GM23248 (cell line): ENCODE results near the gene PRKD3. TPM values are rescaled to one million over a fixed set of nuclear protein-coding genes. Genes with fewer than 3 reads are reported as not detected.

Source experiments
- DNase-seq: peaks from one replicate; pipeline ENCODE4 v3.0.0-alpha.2; 2015
- H2AFZ ChIP-seq: fragments of 200-600 bp; sonication (generic); 2 replicates; pipeline ENCODE4 v1.6.1; 2016; ENCODE audit warnings: antibody characterized with exemption
- H3F3A ChIP-seq: fragments of 200-600 bp; sonication (generic); 2 replicates; pipeline ENCODE4 v1.6.1; 2016; ENCODE audit warnings: mild to moderate bottlenecking, antibody characterized with exemption, mixed run types; ENCODE audit not compliant: insufficient read depth
- H3K27ac ChIP-seq: fragments of 200-600 bp; sonication (generic); 2 replicates; pipeline ENCODE4 v1.5.1; 2016; ENCODE audit warnings: mild to moderate bottlenecking
- H3K27me3 ChIP-seq: fragments of 200-600 bp; sonication (generic); replicated peaks from 2 replicates; pipeline ENCODE4 v1.6.1; 2016; ENCODE audit warnings: mild to moderate bottlenecking; ENCODE audit not compliant: insufficient read depth
- H3K36me3 ChIP-seq: fragments of 200-600 bp; sonication (generic); 2 replicates; pipeline ENCODE4 v1.6.1; 2016; ENCODE audit warnings: low read depth, mild to moderate bottlenecking
- H3K4me1 ChIP-seq: fragments of 200-600 bp; sonication (generic); 2 replicates; pipeline ENCODE4 v1.6.1; 2016; ENCODE audit warnings: mild to moderate bottlenecking; ENCODE audit not compliant: insufficient read depth
- H3K4me2 ChIP-seq: fragments of 200-600 bp; sonication (generic); one replicate; pipeline ENCODE4 v1.6.1; 2016; ENCODE audit warnings: mild to moderate bottlenecking; ENCODE audit not compliant: unreplicated experiment
- H3K4me3 ChIP-seq: fragments of 200-600 bp; sonication (generic); 2 replicates; pipeline ENCODE4 v1.5.1; 2016; ENCODE audit warnings: mild to moderate bottlenecking
- H3K79me2 ChIP-seq: fragments of 200-600 bp; sonication (generic); 2 replicates; pipeline ENCODE4 v1.6.1; 2016; ENCODE audit warnings: mild to moderate bottlenecking; ENCODE audit not compliant: insufficient read depth
- H3K9ac ChIP-seq: fragments of 200-600 bp; sonication (generic); 2 replicates; pipeline ENCODE4 v1.6.1; 2016; ENCODE audit warnings: mild to moderate bottlenecking
- H3K9me2 ChIP-seq: fragments of 200-600 bp; sonication (generic); 2 replicates; pipeline ENCODE4 v1.6.1; 2016; ENCODE audit warnings: mixed run types, mild to moderate bottlenecking, moderate library complexity; ENCODE audit not compliant: insufficient read depth
- H3K9me3 ChIP-seq: fragments of 200-600 bp; sonication (generic); one replicate; pipeline ENCODE4 v1.6.1; 2017; ENCODE audit warnings: low read depth
- H4K20me1 ChIP-seq: fragments of 200-600 bp; sonication (generic); 2 replicates; pipeline ENCODE4 v1.6.0; 2016; ENCODE audit not compliant: insufficient read depth
- EZH2 ChIP-seq: fragments of 200-600 bp; sonication (generic); IDR thresholded peaks from 2 replicates; pipeline ENCODE4 v1.6.1; 2018; ENCODE audit warnings: antibody characterized with exemption, mild to moderate bottlenecking; ENCODE audit not compliant: insufficient read depth, poor library complexity, severe bottlenecking
- EZH2phosphoT487 ChIP-seq: fragments of 200-600 bp; sonication (generic); IDR thresholded peaks from 2 replicates; pipeline ENCODE4 v1.6.1; 2018; ENCODE audit warnings: antibody characterized with exemption, moderate library complexity, mild to moderate bottlenecking, low read depth; ENCODE audit not compliant: insufficient read depth
- WGBS, 2 experiments: methylation state at CpG; one replicate each; pipeline ENCODE4 v1.1.6; 2015 to 2017; ENCODE audit warnings: low lambda C conversion rate in 2 of 2, low coverage in 1 of 2; ENCODE audit errors: missing lambda C conversion rate in 2 of 2; 5-methylcytosine and 5-hydroxymethylcytosine counted together
- in situ Hi-C: fragments of 300-500 bp; cut with MboI; formaldehyde crosslinking; loops from 2 replicates; pipeline ENCODE4 v1.15.0; 2020
- polyA plus RNA-seq: library from polyadenylated mRNA; unstranded; fragments of >200 nt; fragmentation: Nextera tagmentation; extraction: Ambion mirVana; gene quantifications from 2 replicates; pipeline ENCODE4 v1.2.1, GENCODE V29; 2016
- total RNA-seq: library from RNA; depleted of rRNA; stranded (reverse); fragments of >200 nt; shearing (Covaris generic); gene quantifications from 2 replicates; pipeline ENCODE4 v1.2.3, GENCODE V29; 2014

PRKD3 gene
- total and polyA plus RNA-seq, 2 experiments from 2014 or later, result 19.7 to 74.0 TPM

DNA sequence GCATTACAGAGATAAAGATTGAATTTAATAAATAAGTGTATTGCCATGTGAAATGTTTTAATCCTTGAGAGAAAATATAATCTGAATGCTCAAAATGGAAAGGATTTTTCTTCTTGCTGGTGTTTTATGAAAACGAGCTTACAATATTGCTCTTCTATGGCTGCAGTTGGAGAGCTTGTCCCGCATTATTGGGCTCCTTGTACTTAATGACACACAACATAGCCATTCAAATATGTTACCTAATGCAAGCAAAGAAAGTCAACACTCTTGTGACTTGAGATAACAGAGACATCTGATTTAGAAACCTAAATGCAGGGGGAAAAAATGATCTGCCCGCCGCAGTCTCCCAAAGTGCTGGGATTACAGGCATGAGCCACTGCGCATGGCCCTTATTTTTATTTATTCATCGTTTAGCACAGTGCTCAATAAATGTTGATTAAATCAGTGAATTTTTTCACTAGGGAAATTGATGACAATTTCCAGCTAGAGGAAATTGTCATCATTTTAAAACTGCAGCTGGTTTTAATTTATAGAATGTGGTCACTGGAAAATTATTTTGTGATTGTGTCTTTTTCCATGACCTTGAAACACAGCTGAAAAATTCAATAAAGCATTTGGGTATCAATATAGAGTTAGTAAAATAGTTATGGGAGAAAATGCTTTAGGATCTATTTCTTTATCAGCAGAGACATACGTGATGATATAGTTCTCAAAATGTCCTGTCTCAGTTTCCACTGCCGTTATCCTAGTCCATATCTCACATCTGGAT, 2.4 kb upstream of the PRKD3 start:
- Histone ChIP-seq H3K36me3 (no peaks in the 10 kb centered on the region), H3K27me3 (no peaks in the 10 kb centered on the region), H3F3A (peaks cover 28% of the 10 kb centered on the region; the same call in 1 of the 2 replicates), H3K79me2 (peaks cover 22% of the 10 kb centered on the region), H3K4me3 (peak overlapping the region; percentile 85), H2AFZ (peak overlapping the region; percentile 93), H3K27ac (peak overlapping the region; percentile 77), H4K20me1 (no peaks in the 10 kb centered on the region), H3K9ac (peak overlapping the region; percentile 90), H3K4me2 (peak overlapping the region; percentile 83), H3K9me2 (no peaks in the 10 kb centered on the region), H3K4me1 (peaks cover 20% of the 10 kb centered on the region), H3K9me3 (no peaks in the 10 kb centered on the region)
- TF ChIP-seq EZH2 (no peak), EZH2phosphoT487 (no peak)
- in situ Hi-C loops, result no loop called here
- DNase-seq, result peak; percentile 40
- WGBS, 2 experiments, result 43 to 49% methylated on average over 8 of the region's 8 CpGs

DNA sequence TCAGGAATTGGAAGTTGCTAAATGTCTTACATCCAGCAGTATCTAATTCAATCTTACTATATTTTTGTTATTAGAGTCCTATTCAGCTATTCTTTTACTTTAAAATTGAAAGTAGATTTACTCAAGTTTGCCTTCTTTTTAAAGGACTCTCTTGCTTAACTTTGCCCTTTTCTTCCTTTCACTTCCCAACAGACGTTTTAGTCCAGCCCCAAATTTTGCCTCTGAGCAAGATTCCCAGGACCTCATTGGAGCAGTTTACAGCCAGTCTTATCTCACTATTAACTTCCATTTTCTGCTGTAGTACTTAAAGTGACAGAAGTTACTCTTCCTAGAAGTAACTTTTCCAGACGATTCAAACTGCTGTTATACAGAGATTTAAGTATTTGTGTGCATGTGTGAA, 1.7 kb upstream of the PRKD3 start:
- Histone ChIP-seq H3K4me3 (peak overlapping the region; percentile 85), H3K79me2 (peaks cover 30% of the 10 kb centered on the region), H3K9me3 (no peaks in the 10 kb centered on the region), H4K20me1 (no peaks in the 10 kb centered on the region), H3F3A (peaks cover 28% of the 10 kb centered on the region; the same call in 1 of the 2 replicates), H3K36me3 (no peaks in the 10 kb centered on the region), H3K27me3 (no peaks in the 10 kb centered on the region), H3K4me1 (peaks cover 28% of the 10 kb centered on the region), H3K9ac (peak overlapping the region; percentile 90), H3K4me2 (peak overlapping the region; percentile 83), H3K9me2 (no peaks in the 10 kb centered on the region), H2AFZ (peak overlapping the region; percentile 93), H3K27ac (peak overlapping the region; percentile 77)
- in situ Hi-C loops, result no loop called here
- WGBS, 2 experiments, result 1 to 2% methylated on average over 2 of the region's 2 CpGs
- TF ChIP-seq EZH2phosphoT487 (no peak), EZH2 (no peak)
- peak; percentile 93 for DNase-seq

- TF ChIP-seq EZH2 (no peak), EZH2phosphoT487 (no peak)
- Histone ChIP-seq H3K4me3 (peak overlapping the region; percentile 85), H3K27ac (peak overlapping the region; percentile 77), H3K9me3 (no peaks in the 10 kb centered on the region), H4K20me1 (no peaks in the 10 kb centered on the region), H3K9ac (peak overlapping the region; percentile 90), H3K4me2 (peak overlapping the region; percentile 83), H3K27me3 (no peaks in the 10 kb centered on the region), H2AFZ (peak overlapping the region; percentile 93), H3K79me2 (peaks cover 36% of the 10 kb centered on the region), H3K36me3 (no peaks in the 10 kb centered on the region), H3K4me1 (peaks cover 29% of the 10 kb centered on the region), H3F3A (peaks cover 28% of the 10 kb centered on the region; the same call in 1 of the 2 replicates), H3K9me2 (no peaks in the 10 kb centered on the region)
- WGBS, 2 experiments, result 80 to 81% methylated on average over 12 of the region's 12 CpGs
- no peak for DNase-seq
- in situ Hi-C loops, result no loop called here
Measured at GRCh38 chr2:37325625-37326071, 1.0 kb upstream of the PRKD3 start.

- H4K20me1 ChIP-seq, result no peaks in the 10 kb centered on the region
- H3F3A ChIP-seq, result peaks cover 32% of the 10 kb centered on the region
- peak; percentile 86 for DNase-seq
- peak overlapping the region; percentile 90 for H3K9ac ChIP-seq
- WGBS, 2 experiments, result 2% methylated on average over 30 of the region's 33 CpGs; no CpG with 5 or more reads in 1 of the 2 experiments
- H3K4me1 ChIP-seq, result peaks cover 29% of the 10 kb centered on the region
- H3K36me3 ChIP-seq, result no peaks in the 10 kb centered on the region
- no peaks in the 10 kb centered on the region for H3K9me3 ChIP-seq
- H3K9me2 ChIP-seq, result no peaks in the 10 kb centered on the region
- no peaks in the 10 kb centered on the region for H3K27me3 ChIP-seq
- in situ Hi-C loops, result no loop called here
- H3K4me2 ChIP-seq, result peak overlapping the region; percentile 87
- TF ChIP-seq EZH2, result no peak
- no peak for TF ChIP-seq EZH2phosphoT487
- no peak overlapping the region for H2AFZ ChIP-seq
- peaks cover 48% of the 10 kb centered on the region for H3K79me2 ChIP-seq
- peak overlapping the region; percentile 77 for H3K27ac ChIP-seq
- peak overlapping the region; percentile 85 for H3K4me3 ChIP-seq
Measured at GRCh38 chr2:37324536-37324785, 172 bp downstream of the PRKD3 start.
